Right atrium auricular region (tissue), 2 donors: ENCODE results near the gene COL25A1. TPM values are rescaled to one million over a fixed set of nuclear protein-coding genes. Genes with fewer than 3 reads are reported as not detected.

Experiments
- DNase-seq: peaks from one replicate; pipeline ENCODE4 v3.0.0-alpha.2; 2019; ENCODE audit warnings: low spot score
- H3K27ac ChIP-seq, 2 donors: fragments of 200-600 bp; sonication (generic); 1 replicate in 1 of 2; 2 replicates in 1 of 2; pipeline ENCODE4 v1.5.1; 2016 to 2019
- H3K27me3 ChIP-seq, 2 donors: fragments of 200-600 bp; sonication (generic); one replicate each; pipeline versions ENCODE4 v1.5.1 to v1.6.0; 2017 to 2019
- H3K36me3 ChIP-seq: fragments of 200-600 bp; sonication (generic); one replicate; pipeline ENCODE4 v1.5.1; 2016
- H3K4me1 ChIP-seq, 2 donors: fragments of 200-600 bp; sonication (generic); one replicate each; pipeline versions ENCODE4 v1.5.1 to v1.6.0; 2017 to 2019
- H3K4me3 ChIP-seq, 2 donors: fragments of 200-600 bp; sonication (generic); 1 replicate in 1 of 2; 2 replicates in 1 of 2; pipeline ENCODE4 v1.5.1; 2017 to 2019; ENCODE audit warnings: mild to moderate bottlenecking in 1 of 2, moderate library complexity in 1 of 2
- H3K9me3 ChIP-seq, 2 donors: fragments of 200-600 bp; sonication (generic); one replicate each; pipeline ENCODE4 v1.5.1; 2019
- total RNA-seq, 2 donors: library from RNA; depleted of rRNA; stranded (reverse); fragments of >200 nt; gene quantifications; one replicate each; pipeline ENCODE4 v1.1.0, GENCODE V29; 2016
- TF ChIP-seq, protein P1 (sequence below), 2 donors: fragments of 200-600 bp; sonication (generic); IDR thresholded peaks; one replicate each; pipeline ENCODE4 v1.5.1; 2019; ENCODE audit warnings: antibody characterized with exemption in 2 of 2

The COL25A1 gene
- total RNA-seq, 2 donors from 2014 or later: 0.26 to 0.59 TPM

DNA sequence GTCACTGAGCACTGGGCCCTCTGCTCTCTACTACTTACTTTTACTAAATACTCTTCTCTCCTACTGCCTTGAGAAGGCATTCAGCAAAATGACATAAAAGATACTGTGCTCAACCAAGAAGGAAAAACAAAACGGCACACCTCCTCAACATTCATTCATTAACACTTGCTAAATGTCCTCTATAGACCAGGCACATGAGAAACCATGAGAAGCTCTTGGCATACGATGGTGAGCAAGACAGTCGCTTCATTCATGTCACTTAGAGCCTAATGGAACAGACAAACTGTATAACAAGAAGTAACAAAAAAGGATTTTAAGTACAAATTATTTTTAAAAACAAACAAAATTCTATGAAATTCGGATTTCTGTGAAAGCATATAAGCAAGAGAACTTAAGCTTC is 38.7 kb downstream of the COL25A1 start:
- no peaks in the 10 kb centered on the region for H3K4me1 ChIP-seq
- H3K27me3 ChIP-seq: no peaks in the 10 kb centered on the region
- TF ChIP-seq, protein P1, sequence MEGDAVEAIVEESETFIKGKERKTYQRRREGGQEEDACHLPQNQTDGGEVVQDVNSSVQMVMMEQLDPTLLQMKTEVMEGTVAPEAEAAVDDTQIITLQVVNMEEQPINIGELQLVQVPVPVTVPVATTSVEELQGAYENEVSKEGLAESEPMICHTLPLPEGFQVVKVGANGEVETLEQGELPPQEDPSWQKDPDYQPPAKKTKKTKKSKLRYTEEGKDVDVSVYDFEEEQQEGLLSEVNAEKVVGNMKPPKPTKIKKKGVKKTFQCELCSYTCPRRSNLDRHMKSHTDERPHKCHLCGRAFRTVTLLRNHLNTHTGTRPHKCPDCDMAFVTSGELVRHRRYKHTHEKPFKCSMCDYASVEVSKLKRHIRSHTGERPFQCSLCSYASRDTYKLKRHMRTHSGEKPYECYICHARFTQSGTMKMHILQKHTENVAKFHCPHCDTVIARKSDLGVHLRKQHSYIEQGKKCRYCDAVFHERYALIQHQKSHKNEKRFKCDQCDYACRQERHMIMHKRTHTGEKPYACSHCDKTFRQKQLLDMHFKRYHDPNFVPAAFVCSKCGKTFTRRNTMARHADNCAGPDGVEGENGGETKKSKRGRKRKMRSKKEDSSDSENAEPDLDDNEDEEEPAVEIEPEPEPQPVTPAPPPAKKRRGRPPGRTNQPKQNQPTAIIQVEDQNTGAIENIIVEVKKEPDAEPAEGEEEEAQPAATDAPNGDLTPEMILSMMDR (IDR thresholded peaks at IDR 0.05): no peak
- no peak overlapping the region for H3K27ac ChIP-seq
- no peak for DNase-seq
- H3K9me3 ChIP-seq: no peaks in the 10 kb centered on the region
- no peak overlapping the region for H3K4me3 ChIP-seq
- H3K36me3 ChIP-seq: no peaks in the 10 kb centered on the region

GRCh38 chr4:109256818-109257217 is 45.6 kb downstream of the COL25A1 start:
- Histone ChIP-seq H3K4me3 (no peak overlapping the region), H3K27me3 (no peaks in the 10 kb centered on the region), H3K27ac (no peak overlapping the region), H3K9me3 (no peaks in the 10 kb centered on the region), H3K36me3 (no peaks in the 10 kb centered on the region), H3K4me1 (no peaks in the 10 kb centered on the region)
- DNase-seq: no peak
- TF ChIP-seq, protein P1 (IDR thresholded peaks at IDR 0.05): no peak

DNA sequence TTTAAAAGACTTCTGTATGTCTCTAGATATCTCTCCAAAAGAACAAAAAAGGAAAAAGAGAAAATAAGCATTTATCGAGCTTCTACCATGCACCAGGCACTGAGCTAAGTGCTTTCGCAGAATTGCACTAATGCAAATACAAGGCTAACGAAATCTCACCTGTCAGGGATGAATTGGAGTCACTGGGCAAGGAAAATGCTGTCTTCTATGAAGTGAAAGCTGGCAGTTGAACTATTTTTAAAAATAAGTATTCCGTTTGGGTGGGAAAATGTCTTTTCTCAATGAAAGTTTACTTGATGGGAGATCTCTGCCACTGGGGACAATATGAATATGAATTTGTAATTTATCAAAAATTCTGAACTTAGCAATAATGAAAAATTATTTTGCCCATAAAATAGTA is 47.6 kb downstream of the COL25A1 start:
- Histone ChIP-seq H3K27me3 (no peaks in the 10 kb centered on the region), H3K9me3 (no peaks in the 10 kb centered on the region), H3K4me3 (no peak overlapping the region), H3K27ac (no peak overlapping the region), H3K36me3 (no peaks in the 10 kb centered on the region), H3K4me1 (no peaks in the 10 kb centered on the region)
- no peak for DNase-seq
- TF ChIP-seq, protein P1 (IDR thresholded peaks at IDR 0.05): no peak

- Histone ChIP-seq H3K27ac (no peak overlapping the region), H3K9me3 (no peaks in the 10 kb centered on the region), H3K27me3 (no peaks in the 10 kb centered on the region), H3K4me3 (no peak overlapping the region), H3K36me3 (no peaks in the 10 kb centered on the region), H3K4me1 (no peaks in the 10 kb centered on the region)
- TF ChIP-seq, protein P1 (IDR thresholded peaks at IDR 0.05): no peak
- no peak for DNase-seq
Measured at GRCh38 chr4:109251396-109251795, 51.1 kb downstream of the COL25A1 start.

DNA sequence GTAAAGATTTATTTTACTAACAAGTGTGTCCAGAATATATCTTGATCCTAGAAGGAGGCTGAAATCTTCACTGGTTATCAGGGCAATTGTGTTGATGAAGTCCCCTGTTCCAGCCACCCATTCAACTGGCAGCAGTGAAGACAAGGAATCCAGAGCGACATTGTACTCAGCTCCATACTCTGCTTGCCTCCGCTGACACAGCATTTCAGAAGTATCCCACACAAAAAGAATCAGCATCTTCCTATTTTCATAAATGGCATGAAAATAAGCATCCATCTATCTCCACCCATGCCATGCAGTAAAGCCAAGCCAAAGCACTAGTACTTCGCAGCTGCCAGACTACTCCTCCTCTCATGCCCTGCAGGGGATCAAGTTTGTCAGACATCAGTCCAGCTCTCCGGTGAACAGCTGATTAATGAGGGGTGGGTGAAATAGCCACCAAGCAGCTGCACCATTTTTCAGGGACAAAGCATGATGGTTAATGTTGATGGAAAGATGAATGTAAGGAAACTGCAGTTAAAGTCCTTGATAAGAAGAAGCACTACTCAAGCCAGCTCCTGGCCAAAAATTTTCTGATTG is 54.0 kb downstream of the COL25A1 start:
- DNase-seq: no peak
- H3K4me3 ChIP-seq: no peak overlapping the region
- H3K36me3 ChIP-seq: no peaks in the 10 kb centered on the region
- H3K9me3 ChIP-seq: no peaks in the 10 kb centered on the region
- no peaks in the 10 kb centered on the region for H3K27me3 ChIP-seq
- no peaks in the 10 kb centered on the region for H3K4me1 ChIP-seq
- TF ChIP-seq, protein P1 (IDR thresholded peaks at IDR 0.05): no peak
- no peak overlapping the region for H3K27ac ChIP-seq

DNA sequence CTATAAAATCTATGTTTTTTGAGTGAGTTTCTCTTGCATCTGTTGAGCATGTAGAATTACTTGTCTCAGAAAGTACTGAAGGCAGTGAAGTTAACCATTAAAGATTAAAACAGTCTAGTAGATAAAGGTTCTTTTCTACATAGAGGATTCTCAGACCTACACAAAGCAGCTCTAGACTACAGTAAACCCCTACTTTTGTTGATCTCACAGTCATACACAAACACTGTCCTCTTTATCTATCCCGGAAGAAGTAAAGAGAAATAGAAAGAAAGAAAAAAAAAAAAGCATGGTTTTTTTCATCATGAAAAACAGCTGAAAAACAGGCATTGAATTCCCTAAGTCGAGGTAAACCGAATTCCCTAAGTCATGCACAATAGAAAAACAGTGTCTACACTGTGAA is 58.6 kb downstream of the COL25A1 start:
- TF ChIP-seq, protein P1 (IDR thresholded peaks at IDR 0.05): no peak
- Histone ChIP-seq H3K4me3 (no peak overlapping the region), H3K9me3 (no peaks in the 10 kb centered on the region), H3K36me3 (no peaks in the 10 kb centered on the region), H3K27me3 (no peaks in the 10 kb centered on the region), H3K27ac (no peak overlapping the region), H3K4me1 (no peaks in the 10 kb centered on the region)
- DNase-seq: no peak
